CMK (cell line): ENCODE results near the gene MAF.

Experiments used
- DNase-seq: peaks from one replicate; pipeline ENCODE4 v3.0.0-alpha.2; 2010; ENCODE audit warnings: low read depth

Gene MAF

GRCh38 chr16:79600638-79601091, at the start of gene MAF:
TSS of gene MAF (minus strand) at chr16:79600737. CDS start at chr16:79599902, 835 bp downstream.
- no peak for DNase-seq

- DNase-seq = no peak
Measured at GRCh38 chr16:79648826-79649225, 48.3 kb upstream of the MAF start.

- DNase-seq = no peak
Measured at GRCh38 chr16:79647586-79647985, 47.0 kb upstream of the MAF start.

GRCh38 chr16:79645701-79646100, 45.2 kb upstream of the MAF start:
- DNase-seq = no peak

GRCh38 chr16:79644971-79645667, 44.6 kb upstream of the MAF start:
- no peak for DNase-seq

- DNase-seq = no peak
Measured at GRCh38 chr16:79642652-79643051, 42.1 kb upstream of the MAF start.

- no peak for DNase-seq
Measured at GRCh38 chr16:79640513-79641360, 40.2 kb upstream of the MAF start.

GRCh38 chr16:79639576-79640311, 39.2 kb upstream of the MAF start:
- no peak for DNase-seq

- no peak for DNase-seq
Measured at GRCh38 chr16:79638386-79638785, 37.8 kb upstream of the MAF start.

GRCh38 chr16:79635488-79635887, 35.0 kb upstream of the MAF start:
- no peak for DNase-seq

GRCh38 chr16:79634298-79634697, 33.8 kb upstream of the MAF start:
- DNase-seq = no peak

- DNase-seq = no peak
Measured at GRCh38 chr16:79632289-79632688, 31.8 kb upstream of the MAF start.

GRCh38 chr16:79628988-79629387, 28.5 kb upstream of the MAF start:
- no peak for DNase-seq

- DNase-seq = no peak
Measured at GRCh38 chr16:79628501-79628975, 28.0 kb upstream of the MAF start.

GRCh38 chr16:79627092-79627491, 26.6 kb upstream of the MAF start:
- no peak for DNase-seq

GRCh38 chr16:79625738-79626137, 25.2 kb upstream of the MAF start:
- DNase-seq = no peak

- no peak for DNase-seq
Measured at GRCh38 chr16:79623824-79624223, 23.3 kb upstream of the MAF start.

- no peak for DNase-seq
Measured at GRCh38 chr16:79623062-79623461, 22.5 kb upstream of the MAF start.

GRCh38 chr16:79621027-79621426, 20.5 kb upstream of the MAF start:
- DNase-seq = no peak

- no peak for DNase-seq
Measured at GRCh38 chr16:79618692-79619050, 18.1 kb upstream of the MAF start.

GRCh38 chr16:79618041-79618691, 17.6 kb upstream of the MAF start:
- no peak for DNase-seq

- no peak for DNase-seq
Measured at GRCh38 chr16:79613009-79613408, 12.5 kb upstream of the MAF start.
